Naive thymus-derived CD8-positive, alpha-beta T cell (primary cell): ENCODE results near the gene HSP90AA1. TPM values are rescaled to one million over a fixed set of nuclear protein-coding genes. Genes with fewer than 3 reads are reported as not detected.

Experiments used
- ATAC-seq, 2 donors: fragments of 150-1000 bp; cut with Tn5 transposase in 1 of 2; sonication (Bioruptor Pico), chemical (Tn5 transposase) in 1 of 2; 1 replicate in 1 of 2; 2 replicates in 1 of 2; pipeline ENCODE4 v1.10.0; 2021; ENCODE audit warnings: mild to moderate bottlenecking in 2 of 2, moderate library complexity in 2 of 2
- POLR2A ChIA-PET: fragments of 350-600 bp; sonication (Branson Sonifier 250); formaldehyde crosslinking; loops from one replicate; lab custom pipeline; 2021; ENCODE audit warnings: antibody characterized with exemption; lab: Charles Lee
- DNase-seq, 10 donors: peaks; one replicate each; pipeline versions ENCODE4 v3.0.0 to v3.0.0-alpha.2; 2020 to 2022
- H3K27ac Mint-ChIP-seq, 10 donors: one replicate each; pipeline ENCODE4 v1.8.0; 2020 to 2022; ENCODE audit warnings: mild to moderate bottlenecking in 10 of 10, mixed read lengths in 10 of 10, moderate library complexity in 4 of 10, inconsistent platforms in 1 of 10
- H3K27me3 Mint-ChIP-seq, 5 donors: one replicate each; pipeline ENCODE4 v1.8.0; 2021 to 2022; ENCODE audit warnings: mixed read lengths in 5 of 5
- H3K36me3 Mint-ChIP-seq, 3 donors: one replicate each; pipeline ENCODE4 v1.8.0; 2020 to 2022; ENCODE audit warnings: mixed read lengths in 3 of 3, mild to moderate bottlenecking in 2 of 3, inconsistent platforms in 1 of 3
- H3K4me1 Mint-ChIP-seq, 4 donors: one replicate each; pipeline ENCODE4 v1.8.0; 2021 to 2022; ENCODE audit warnings: mixed read lengths in 4 of 4
- H3K4me3 Mint-ChIP-seq, 10 donors: one replicate each; pipeline ENCODE4 v1.8.0; 2020 to 2022; ENCODE audit warnings: mild to moderate bottlenecking in 10 of 10, mixed read lengths in 10 of 10, moderate library complexity in 6 of 10, inconsistent platforms in 1 of 10
- H3K9me3 Mint-ChIP-seq, 9 donors: one replicate each; pipeline ENCODE4 v1.8.0; 2020 to 2022; ENCODE audit warnings: mixed read lengths in 9 of 9, mild to moderate bottlenecking in 3 of 9, inconsistent platforms in 1 of 9, moderate library complexity in 1 of 9
- polyA plus RNA-seq, 3 donors: library from polyadenylated mRNA; unstranded; fragments of 300-500 nt; fragmentation: Illumina TruSeq; gene quantifications; one replicate each; pipeline ENCODE4 v1.2.3, GENCODE V29; 2021
- total RNA-seq, 8 experiments: library from RNA in 2 of 8; stranded (reverse) in 2 of 8; gene quantifications; one replicate each; pipeline ENCODE4 v1.2.3 and lab custom pipeline; 2021 to 2026

Gene HSP90AA1
- total and polyA plus RNA-seq, 5 experiments from 2014 or later = 356 to 445 (median 401) TPM

DNA sequence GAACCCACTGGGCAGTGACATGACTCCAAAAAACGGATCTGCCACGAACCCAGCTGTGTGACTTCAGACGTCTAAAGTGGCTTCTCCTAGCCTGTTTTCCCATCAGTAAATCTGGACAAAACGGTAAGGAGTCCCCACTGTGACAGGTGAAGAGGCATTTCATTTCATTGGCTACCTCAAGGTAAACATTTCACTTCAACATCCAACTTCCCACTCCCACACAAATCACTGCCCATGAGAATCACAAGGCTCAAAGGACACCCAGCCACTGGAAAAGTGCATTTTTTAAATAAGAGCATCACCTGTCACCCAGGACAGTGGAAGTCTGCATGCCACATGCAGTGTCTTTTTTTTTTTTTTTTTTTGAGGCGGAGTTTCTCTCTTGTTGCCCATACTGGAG lies 27.9 kb downstream of the HSP90AA1 start:
- POLR2A ChIA-PET = interaction anchor here (0.6 to 0.7 kb wide), 4 partner anchors 12 to 35 kb away, joined by 3 to 6 read pairs (median 3); no protein-coding TSS in a partner anchor
- Mint-ChIP-seq H3K4me3 (no peak overlapping the region), H3K9me3 (peaks cover 0 to 2% (median 0%) of the 10 kb centered on the region in 9 donors), H3K36me3 (peaks cover 0 to 6% (median 2%) of the 10 kb centered on the region in 3 donors), H3K27me3 (no peaks in the 10 kb centered on the region), H3K27ac (peak overlapping the region in 2 of 10 donors; percentile 14 to 21), H3K4me1 (peaks cover 8 to 24% (median 18%) of the 10 kb centered on the region in 4 donors)
- no peak for DNase-seq
- no peak for ATAC-seq

- H3K27me3 Mint-ChIP-seq = no peaks in the 10 kb centered on the region
- H3K9me3 Mint-ChIP-seq = peaks cover 0 to 2% (median 0%) of the 10 kb centered on the region in 9 donors
- peaks cover 0 to 11% (median 2%) of the 10 kb centered on the region in 3 donors for H3K36me3 Mint-ChIP-seq
- peaks cover 8 to 24% (median 18%) of the 10 kb centered on the region in 4 donors for H3K4me1 Mint-ChIP-seq
- H3K27ac Mint-ChIP-seq = peak overlapping the region in 5 of 10 donors; percentile 50 to 85 (median 75)
- POLR2A ChIA-PET = interaction anchor here (0.7 kb wide), 1 partner anchor 34 kb away, joined by 6 read pairs; no protein-coding TSS in a partner anchor
- ATAC-seq (no peak), DNase-seq (no peak)
- peak overlapping the region in 1 of 10 donors; percentile 87 for H3K4me3 Mint-ChIP-seq
Observed at GRCh38 chr14:102058146-102058545, 28.7 kb downstream of the HSP90AA1 start.

GRCh38 chr14:102057480-102058114 lies 29.2 kb downstream of the HSP90AA1 start:
- ATAC-seq = no peak
- H3K27me3 Mint-ChIP-seq = no peaks in the 10 kb centered on the region
- POLR2A ChIA-PET = no interaction called here
- H3K9me3 Mint-ChIP-seq = peaks cover 0 to 2% (median 0%) of the 10 kb centered on the region in 9 donors
- H3K4me3 Mint-ChIP-seq = peak overlapping the region in 4 of 10 donors; percentile 28 to 87 (median 54)
- H3K36me3 Mint-ChIP-seq = peaks cover 0 to 15% (median 4%) of the 10 kb centered on the region in 3 donors
- DNase-seq = peak in 1 of 10 donors; percentile 47
- peaks cover 8 to 24% (median 18%) of the 10 kb centered on the region in 4 donors for H3K4me1 Mint-ChIP-seq
- H3K27ac Mint-ChIP-seq = peak overlapping the region in 8 of 10 donors; percentile 27 to 85 (median 69)

DNA sequence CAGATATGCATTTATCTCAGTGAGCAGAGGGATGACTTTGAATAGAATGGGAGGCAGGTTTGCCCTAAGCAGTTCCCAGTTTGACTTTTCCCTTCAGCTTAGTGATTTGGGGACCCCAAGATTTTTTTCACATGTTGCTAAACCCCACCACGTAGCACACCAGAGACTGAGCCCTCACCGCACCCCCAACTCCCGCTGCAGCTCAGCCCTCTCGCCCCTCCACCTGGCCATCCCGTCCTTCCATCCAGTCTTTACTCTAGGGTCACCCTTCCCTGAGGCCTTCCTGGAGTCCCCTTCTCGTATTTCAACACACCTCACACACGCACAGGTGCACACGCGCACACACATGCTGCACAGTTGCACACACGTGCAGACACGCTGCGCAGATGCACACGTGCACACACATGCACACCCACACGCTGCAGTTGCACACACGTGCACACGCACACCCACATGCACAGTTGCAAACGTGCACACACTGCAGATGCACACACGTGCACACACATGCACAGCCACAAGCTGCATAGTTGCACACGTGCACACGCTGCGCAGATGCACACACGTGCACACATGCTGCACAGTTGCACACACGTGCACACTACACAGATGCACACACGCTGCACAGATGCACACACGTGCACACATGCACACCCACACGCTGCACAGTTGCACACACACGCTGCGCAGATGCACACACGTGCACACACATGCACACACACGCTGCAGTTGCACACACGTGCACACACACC lies 30.0 kb downstream of the HSP90AA1 start:
- ATAC-seq = no peak
- Mint-ChIP-seq H3K4me3 (no peak overlapping the region), H3K27ac (peak overlapping the region in 4 of 10 donors; percentile 27 to 74 (median 67))

GRCh38 chr14:102055181-102055901 lies 31.5 kb downstream of the HSP90AA1 start:
- Mint-ChIP-seq H3K4me1 (peaks cover 8 to 21% (median 16%) of the 10 kb centered on the region in 4 donors), H3K27ac (peak overlapping the region in 6 of 10 donors; percentile 18 to 83 (median 68))

More for the DNA sequence above, 30.0 kb downstream of the HSP90AA1 start:
- POLR2A ChIA-PET = no interaction called here
- Mint-ChIP-seq H3K27me3 (no peaks in the 10 kb centered on the region), H3K36me3 (peaks cover 0 to 22% (median 11%) of the 10 kb centered on the region in 3 donors), H3K4me1 (peaks cover 8 to 22% (median 16%) of the 10 kb centered on the region in 4 donors), H3K9me3 (peaks cover 0 to 2% (median 0%) of the 10 kb centered on the region in 9 donors)
- DNase-seq = no peak

DNA sequence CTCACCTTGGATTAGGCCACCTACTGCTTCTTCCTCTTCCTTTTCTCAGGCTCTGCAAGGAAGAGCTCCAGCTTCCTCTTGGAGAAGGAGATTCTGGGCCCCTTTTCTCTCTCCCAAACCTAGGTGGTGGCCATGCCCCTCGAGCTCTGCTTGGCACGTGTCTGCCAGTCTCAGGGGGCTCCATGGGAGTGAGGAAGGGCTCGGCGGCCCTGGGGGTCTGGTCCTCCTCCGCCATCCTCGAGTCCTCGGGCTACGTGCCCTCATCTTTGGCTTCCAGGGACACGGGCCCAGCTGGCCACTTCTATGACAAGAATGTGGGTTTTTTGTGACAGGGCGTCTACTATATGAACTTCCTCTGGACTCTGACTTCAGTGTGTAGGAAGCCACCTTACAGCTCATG lies 34.3 kb downstream of the HSP90AA1 start:
- peaks cover 5 to 62% (median 24%) of the 10 kb centered on the region in 3 donors for H3K36me3 Mint-ChIP-seq
- H3K4me3 Mint-ChIP-seq = no peak overlapping the region
- peaks cover 0 to 2% (median 0%) of the 10 kb centered on the region in 9 donors for H3K9me3 Mint-ChIP-seq
- peaks cover 4 to 13% (median 7%) of the 10 kb centered on the region in 4 donors for H3K4me1 Mint-ChIP-seq
- ATAC-seq (no peak), DNase-seq (no peak)
- POLR2A ChIA-PET = no interaction called here
- no peaks in the 10 kb centered on the region for H3K27me3 Mint-ChIP-seq
- peak overlapping the region in 4 of 10 donors; percentile 25 to 75 (median 46) for H3K27ac Mint-ChIP-seq

More at GRCh38 chr14:102055181-102055901, 31.5 kb downstream of the HSP90AA1 start:
- POLR2A ChIA-PET = no interaction called here
- peaks cover 0 to 2% (median 0%) of the 10 kb centered on the region in 9 donors for H3K9me3 Mint-ChIP-seq
- ATAC-seq = no peak
- no peak overlapping the region for H3K4me3 Mint-ChIP-seq
- no peaks in the 10 kb centered on the region for H3K27me3 Mint-ChIP-seq
- no peak for DNase-seq
- H3K36me3 Mint-ChIP-seq = peaks cover 0 to 35% (median 16%) of the 10 kb centered on the region in 3 donors

GRCh38 chr14:102050625-102051024 lies 36.2 kb downstream of the HSP90AA1 start:
- H3K27me3 Mint-ChIP-seq = no peaks in the 10 kb centered on the region

GRCh38 chr14:102050026-102050405 lies 36.8 kb downstream of the HSP90AA1 start:
- Mint-ChIP-seq H3K9me3 (no peaks in the 10 kb centered on the region), H3K4me1 (peaks cover 0 to under 1% (median 0%) of the 10 kb centered on the region in 4 donors), H3K36me3 (peaks cover 5 to 74% (median 21%) of the 10 kb centered on the region in 3 donors), H3K27me3 (no peaks in the 10 kb centered on the region), H3K27ac (peak overlapping the region in 1 of 10 donors; percentile 1), H3K4me3 (no peak overlapping the region)
- no peak for ATAC-seq
- POLR2A ChIA-PET = no interaction called here
- no peak for DNase-seq

More at GRCh38 chr14:102050625-102051024, 36.2 kb downstream of the HSP90AA1 start:
- Mint-ChIP-seq H3K27ac (peak overlapping the region in 2 of 10 donors; percentile 25 to 29), H3K9me3 (peaks cover 0 to 2% (median 0%) of the 10 kb centered on the region in 9 donors), H3K4me1 (peaks cover 0 to 4% (median 0%) of the 10 kb centered on the region in 4 donors), H3K4me3 (no peak overlapping the region), H3K36me3 (peaks cover 5 to 73% (median 22%) of the 10 kb centered on the region in 3 donors)
- POLR2A ChIA-PET = no interaction called here
- no peak for DNase-seq
- ATAC-seq = no peak

GRCh38 chr14:102049258-102050025 lies 37.4 kb downstream of the HSP90AA1 start:
- no peak for DNase-seq
- Mint-ChIP-seq H3K4me1 (no peaks in the 10 kb centered on the region), H3K4me3 (no peak overlapping the region), H3K27me3 (no peaks in the 10 kb centered on the region), H3K27ac (no peak overlapping the region), H3K9me3 (no peaks in the 10 kb centered on the region), H3K36me3 (peaks cover 5 to 80% (median 21%) of the 10 kb centered on the region in 3 donors)
- POLR2A ChIA-PET = interaction anchor here (1.1 kb wide), 1 partner anchor 15 kb away, joined by 4 read pairs; no protein-coding TSS in a partner anchor
- no peak for ATAC-seq

DNA sequence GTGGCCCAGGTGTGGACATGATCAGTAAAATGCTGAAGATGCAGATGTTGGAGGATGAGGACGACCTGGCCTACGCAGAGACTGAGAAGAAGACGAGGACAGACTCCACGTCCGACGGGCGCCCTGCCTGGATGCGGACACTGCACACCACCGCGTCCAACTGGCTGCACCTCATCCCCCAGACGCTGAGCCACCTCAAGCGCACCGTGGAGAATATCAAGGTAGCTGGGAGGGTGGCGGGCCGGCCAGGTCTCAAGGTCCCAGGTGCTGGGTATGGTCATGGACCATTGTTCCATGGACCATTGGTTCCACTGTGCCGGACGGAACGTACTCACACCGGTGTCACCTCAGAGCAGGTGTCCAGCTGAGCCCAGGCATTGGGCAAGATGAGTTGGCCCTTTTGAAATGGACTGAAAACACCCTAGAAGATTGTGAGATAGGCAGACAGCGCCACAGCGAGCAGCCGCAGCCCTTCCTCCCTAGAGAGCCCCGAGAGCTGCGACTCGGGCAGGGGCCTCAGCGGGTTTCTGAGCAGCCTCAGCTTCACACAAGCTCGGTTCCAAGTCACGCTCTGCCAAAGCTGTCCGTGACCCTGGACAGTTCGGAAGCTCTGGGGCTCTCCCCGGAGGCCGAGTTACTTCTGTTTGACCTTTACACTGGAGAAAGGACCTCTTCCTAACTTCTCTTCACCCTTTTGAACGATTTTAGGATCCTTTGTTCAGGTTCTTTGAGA lies 38.9 kb downstream of the HSP90AA1 start:
- DNase-seq (no peak), ATAC-seq (no peak)
- H3K36me3 Mint-ChIP-seq = peaks cover 5 to 88% (median 28%) of the 10 kb centered on the region in 3 donors
- H3K9me3 Mint-ChIP-seq = no peaks in the 10 kb centered on the region
- peak overlapping the region in 2 of 10 donors; percentile 34 to 79 for H3K27ac Mint-ChIP-seq
- H3K4me1 Mint-ChIP-seq = no peaks in the 10 kb centered on the region
- H3K4me3 Mint-ChIP-seq = no peak overlapping the region
- H3K27me3 Mint-ChIP-seq = no peaks in the 10 kb centered on the region
- POLR2A ChIA-PET = interaction anchor here (1.1 kb wide), 1 partner anchor 16 kb away, joined by 4 read pairs; no protein-coding TSS in a partner anchor
